Fibroblast of pulmonary artery (primary cell): Measurements from ENCODE around the gene ANKDD1B.

Experiments
- DNase-seq: peaks from one replicate; pipeline ENCODE4 v3.0.0-alpha.2; 2010; ENCODE audit warnings: low read depth
- H3K4me3 ChIP-seq: replicated peaks from 2 replicates; pipeline ENCODE4 v1.5.1; 2011; ENCODE audit warnings: low read depth, mild to moderate bottlenecking, control low read depth, low read length, moderate library complexity
- CTCF ChIP-seq: IDR thresholded peaks from 2 replicates; pipeline ENCODE4 v1.5.1; 2011; ENCODE audit warnings: mild to moderate bottlenecking, control low read depth, low read length, inconsistent platforms; ENCODE audit errors: missing control alignments

ANKDD1B gene

GRCh38 chr5:75627801-75628200 is 16.5 kb downstream of the ANKDD1B start:
- no peak overlapping the region for H3K4me3 ChIP-seq
- DNase-seq = no peak
- TF ChIP-seq CTCF = no peak

- no peak for DNase-seq
- no peak overlapping the region for H3K4me3 ChIP-seq
- no peak for TF ChIP-seq CTCF
Measured at GRCh38 chr5:75630875-75631274, 19.6 kb downstream of the ANKDD1B start.

DNA sequence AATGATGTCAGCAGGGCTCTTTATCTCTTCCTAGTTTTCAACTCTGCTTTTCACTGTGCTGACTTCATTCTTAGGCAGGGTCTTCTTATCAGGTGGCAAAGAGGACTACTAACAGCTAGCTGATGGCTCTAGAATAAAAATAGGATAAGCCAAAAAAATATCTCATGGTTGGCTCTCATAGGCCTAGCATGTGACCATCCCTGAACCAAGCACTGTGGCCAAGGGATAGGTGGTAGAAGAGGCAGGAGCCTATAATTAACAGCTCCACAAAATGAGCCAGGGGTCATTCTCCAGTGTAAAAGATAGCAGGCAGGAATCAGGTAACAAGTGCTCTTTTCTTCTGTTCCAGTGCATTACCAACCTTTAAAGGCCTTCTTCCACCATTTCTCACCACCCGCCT is 21.1 kb downstream of the ANKDD1B start:
- no peak for DNase-seq
- TF ChIP-seq CTCF = no peak
- H3K4me3 ChIP-seq = no peak overlapping the region

- H3K4me3 ChIP-seq = no peak overlapping the region
- DNase-seq = no peak
- TF ChIP-seq CTCF = no peak
Measured at GRCh38 chr5:75637949-75638348, 26.7 kb downstream of the ANKDD1B start.

GRCh38 chr5:75639535-75640311 is 28.5 kb downstream of the ANKDD1B start:
- no peak overlapping the region for H3K4me3 ChIP-seq
- DNase-seq = no peak
- TF ChIP-seq CTCF = no peak

GRCh38 chr5:75640395-75640794 is 29.1 kb downstream of the ANKDD1B start:
- DNase-seq = peak; percentile 84

More at GRCh38 chr5:75640395-75640794, 29.1 kb downstream of the ANKDD1B start:
- TF ChIP-seq CTCF = no peak
- H3K4me3 ChIP-seq = no peak overlapping the region
